NK-92 (cell line): ENCODE results near the gene LIME1.
"Not testable (repeated sequence)": the region's sequence is repeated elsewhere in the genome, so short reads cannot be mapped to it uniquely, and the experiment has no call there.

Experiments used
- DNase-seq: peaks from one replicate; lab custom pipeline; 2025; ENCODE audit not compliant: unreplicated experiment; lab: John Stamatoyannopoulos, UW

The LIME1 gene

DNA sequence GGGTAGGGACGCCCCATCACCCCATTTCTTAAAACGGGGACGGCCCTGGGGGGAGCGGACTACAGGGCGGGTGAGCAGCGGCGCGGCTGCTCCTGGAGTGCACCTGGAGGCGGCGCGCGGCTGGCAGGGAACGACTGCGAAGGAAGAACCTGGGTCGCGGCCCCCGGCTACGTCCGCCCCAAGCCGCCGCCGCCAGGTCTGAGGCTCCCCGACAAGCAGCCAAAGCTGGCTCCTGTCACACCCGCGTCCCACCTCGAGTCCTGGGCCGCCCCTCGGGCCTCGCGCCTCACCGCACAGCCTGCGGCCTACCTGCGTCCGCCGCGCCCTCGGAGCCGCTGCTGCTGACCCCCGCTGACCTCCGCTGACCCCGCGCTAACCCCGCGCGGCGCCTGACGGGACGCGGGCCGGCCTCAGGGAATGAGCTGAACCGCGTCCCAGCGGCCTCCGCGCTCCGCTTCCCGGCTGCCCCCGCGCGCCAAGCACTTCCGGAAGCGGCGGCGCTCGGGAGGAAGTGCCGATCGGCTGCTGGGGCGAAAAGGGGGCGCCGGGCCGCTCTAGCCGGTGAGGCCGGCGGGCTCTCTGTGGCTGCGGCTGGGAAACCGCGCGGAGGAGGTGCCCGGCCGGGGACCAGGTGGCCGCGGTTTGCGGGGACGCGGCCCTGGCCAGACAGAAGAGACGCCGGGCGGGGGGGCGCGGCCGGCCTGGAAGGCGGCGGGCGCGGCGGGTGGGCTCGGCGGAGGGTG, 28.7 kb upstream of the LIME1 start, which contains the start of the genes ARFRP1 and ZGPAT:
TSS of gene ARFRP1 (minus strand) at position 419 of the 743 bp plus-strand sequence. CDS start 885 bp downstream, outside the sequence.
TSS of gene ZGPAT (plus strand) at position 482 of the 743 bp plus-strand sequence. CDS start 542 bp downstream, outside the sequence.
- DNase-seq = no peak

DNA sequence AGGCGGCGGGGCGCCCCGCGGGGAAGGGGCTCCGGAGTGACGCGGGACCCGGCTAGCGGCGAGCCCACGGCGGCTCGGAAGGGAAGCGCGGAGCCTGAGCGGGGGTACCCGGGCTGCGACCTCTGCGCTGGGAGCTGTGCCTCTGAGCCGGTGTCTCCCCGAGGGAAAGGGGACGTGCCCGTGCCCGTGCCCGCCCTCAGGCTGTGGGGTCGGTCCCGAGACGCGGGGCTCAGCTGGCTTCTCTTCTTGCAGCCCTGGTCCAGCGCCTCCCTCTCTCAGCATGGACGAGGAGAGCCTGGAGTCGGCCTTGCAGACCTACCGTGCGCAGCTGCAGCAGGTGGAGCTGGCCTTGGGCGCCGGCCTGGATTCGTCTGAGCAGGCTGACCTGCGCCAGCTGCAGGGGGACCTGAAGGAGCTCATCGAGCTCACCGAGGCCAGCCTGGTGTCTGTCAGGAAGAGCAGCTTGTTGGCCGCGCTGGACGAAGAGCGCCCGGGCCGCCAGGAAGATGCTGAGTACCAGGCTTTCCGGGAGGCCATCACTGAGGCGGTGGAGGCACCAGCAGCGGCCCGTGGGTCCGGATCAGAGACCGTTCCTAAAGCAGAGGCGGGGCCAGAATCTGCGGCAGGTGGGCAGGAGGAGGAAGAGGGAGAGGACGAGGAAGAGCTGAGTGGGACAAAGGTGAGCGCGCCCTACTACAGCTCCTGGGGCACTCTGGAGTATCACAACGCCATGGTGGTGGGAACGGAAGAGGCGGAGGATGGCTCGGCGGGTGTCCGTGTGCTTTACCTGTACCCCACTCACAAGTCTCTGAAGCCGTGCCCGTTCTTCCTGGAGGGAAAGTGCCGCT, 27.9 kb upstream of the LIME1 start:
- no peak for DNase-seq

DNA sequence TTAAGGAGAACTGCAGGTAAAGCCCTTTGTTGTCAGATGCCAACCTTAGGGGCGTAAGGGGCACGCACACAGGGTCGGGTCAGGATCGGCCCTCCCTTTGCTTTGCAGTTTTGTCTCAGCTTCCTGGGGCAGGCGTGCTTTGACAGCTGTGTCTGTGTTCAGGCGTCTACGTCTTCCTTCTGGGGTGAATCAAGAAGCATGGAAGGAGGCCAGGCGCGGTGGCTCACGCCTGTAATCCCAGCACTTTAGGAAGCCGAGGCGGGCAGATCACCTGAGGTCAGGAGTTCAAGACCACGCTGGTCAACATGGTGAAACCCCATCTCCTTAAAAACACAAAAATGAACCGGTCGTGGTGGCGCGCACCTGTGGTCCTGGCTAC, 27.3 kb upstream of the LIME1 start:
- no peak for DNase-seq

DNA sequence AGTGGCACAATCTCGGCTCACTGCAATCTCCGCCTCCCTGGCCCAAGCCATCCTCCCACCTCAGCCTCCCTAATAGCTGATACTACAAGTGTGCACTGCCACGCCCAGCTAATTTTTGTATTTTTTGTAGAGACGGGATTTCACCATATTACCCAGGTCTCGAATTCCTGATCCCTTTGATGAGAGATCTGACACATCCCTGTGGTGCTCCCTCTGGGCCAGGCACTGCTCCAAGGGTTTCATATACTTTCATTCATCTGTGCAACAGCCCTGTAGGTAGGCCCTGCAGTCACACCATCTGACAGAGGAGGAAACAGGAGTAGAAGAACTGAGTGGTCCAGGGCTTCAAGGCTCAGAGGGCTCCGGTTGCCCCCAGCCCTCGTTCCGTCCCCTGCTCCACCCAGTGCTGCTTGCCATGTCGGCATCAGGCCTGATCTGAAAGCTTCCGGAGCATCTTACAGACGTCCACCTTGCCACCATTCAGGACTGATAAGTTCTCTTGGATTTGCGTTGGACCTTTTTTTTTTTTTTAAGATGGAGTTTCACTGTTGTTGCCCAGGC, 25.3 kb upstream of the LIME1 start:
- no peak for DNase-seq

DNA sequence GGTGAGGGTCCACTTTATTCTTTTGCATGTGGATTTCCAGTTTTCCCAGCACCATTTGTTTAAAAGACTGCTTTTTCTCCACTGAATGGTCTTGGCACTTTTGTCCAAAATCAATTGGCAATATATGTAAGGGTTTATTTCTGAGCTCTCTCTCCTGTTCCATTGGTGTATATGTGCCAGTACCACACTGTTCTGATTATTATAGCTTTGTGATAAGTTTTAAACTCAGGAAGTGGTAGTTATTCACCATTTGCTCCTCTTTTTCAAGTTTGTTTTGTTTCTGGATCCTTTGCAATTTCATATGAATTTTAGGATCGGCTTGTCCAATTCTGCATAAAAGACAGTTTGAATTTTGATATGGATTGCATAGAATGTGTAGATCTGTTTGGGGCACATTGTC, 24.3 kb upstream of the LIME1 start:
- DNase-seq = no peak

DNA sequence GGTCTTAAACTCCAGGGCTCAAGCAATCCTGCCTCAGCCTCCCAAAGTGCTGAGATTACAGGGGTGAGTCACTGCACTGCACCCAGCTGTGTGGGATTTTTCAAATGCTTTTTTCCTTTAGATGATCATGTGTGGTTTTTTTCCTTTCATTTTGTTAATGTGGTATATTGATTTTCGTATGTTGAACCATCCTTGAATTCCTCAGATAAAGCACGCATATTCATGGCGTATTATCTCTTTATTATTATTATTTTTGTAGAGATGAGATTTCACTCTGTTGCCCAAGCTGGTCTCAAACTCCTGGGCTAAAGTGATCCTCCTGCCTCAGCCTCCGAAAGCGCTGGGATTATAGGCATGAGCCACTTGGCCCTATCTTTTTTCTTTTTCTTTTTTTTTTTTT, 21.6 kb upstream of the LIME1 start:
- no peak for DNase-seq

DNA sequence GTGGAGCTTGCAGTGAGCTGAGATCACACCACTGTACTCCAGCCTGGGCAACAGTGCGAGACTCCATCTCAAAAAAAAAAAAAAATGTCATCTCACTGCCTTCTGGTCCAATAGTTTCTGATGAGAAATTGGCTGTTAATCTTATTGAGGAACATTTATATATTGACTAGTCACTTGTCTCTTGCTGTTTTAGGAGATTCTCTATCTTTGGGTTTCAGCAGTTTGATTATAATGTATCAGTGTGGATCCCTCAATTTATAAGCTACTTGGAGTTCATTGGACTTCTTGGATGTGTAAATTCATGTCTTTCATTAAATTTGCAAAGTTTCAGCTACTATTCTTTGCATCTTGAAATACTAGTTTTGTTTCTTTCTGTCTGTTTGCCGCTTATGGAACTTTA, 17.5 kb upstream of the LIME1 start:
- no peak for DNase-seq

DNA sequence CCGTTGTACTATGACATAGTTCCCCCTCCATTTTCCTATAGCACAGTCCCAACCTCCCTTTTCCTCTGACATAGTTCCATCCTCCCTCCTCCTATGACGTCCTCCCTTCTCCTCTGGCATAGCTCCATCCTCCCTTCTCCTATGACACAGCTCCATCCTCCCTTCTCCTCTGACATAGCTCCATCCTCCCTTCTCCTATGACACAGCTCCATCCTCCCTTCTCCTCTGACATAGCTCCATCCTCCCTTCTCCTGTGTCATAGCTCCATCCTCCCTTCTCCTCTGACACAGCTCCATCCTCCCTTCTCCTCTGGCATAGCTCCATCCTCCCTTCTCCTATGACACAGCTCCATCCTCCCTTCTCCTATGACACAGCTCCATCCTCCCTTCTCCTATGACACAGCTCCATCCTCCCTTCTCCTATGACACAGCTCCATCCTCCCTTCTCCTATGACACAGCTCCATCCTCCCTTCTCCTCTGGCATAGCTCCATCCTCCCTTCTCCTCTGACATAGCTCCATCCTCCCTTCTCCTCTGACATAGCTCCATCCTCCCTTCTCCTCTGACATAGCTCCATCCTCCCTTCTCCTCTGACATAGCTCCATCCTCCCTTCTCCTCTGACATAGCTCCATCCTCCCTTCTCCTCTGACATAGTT, 13.4 kb upstream of the LIME1 start:
- DNase-seq = not testable (repeated sequence)

DNA sequence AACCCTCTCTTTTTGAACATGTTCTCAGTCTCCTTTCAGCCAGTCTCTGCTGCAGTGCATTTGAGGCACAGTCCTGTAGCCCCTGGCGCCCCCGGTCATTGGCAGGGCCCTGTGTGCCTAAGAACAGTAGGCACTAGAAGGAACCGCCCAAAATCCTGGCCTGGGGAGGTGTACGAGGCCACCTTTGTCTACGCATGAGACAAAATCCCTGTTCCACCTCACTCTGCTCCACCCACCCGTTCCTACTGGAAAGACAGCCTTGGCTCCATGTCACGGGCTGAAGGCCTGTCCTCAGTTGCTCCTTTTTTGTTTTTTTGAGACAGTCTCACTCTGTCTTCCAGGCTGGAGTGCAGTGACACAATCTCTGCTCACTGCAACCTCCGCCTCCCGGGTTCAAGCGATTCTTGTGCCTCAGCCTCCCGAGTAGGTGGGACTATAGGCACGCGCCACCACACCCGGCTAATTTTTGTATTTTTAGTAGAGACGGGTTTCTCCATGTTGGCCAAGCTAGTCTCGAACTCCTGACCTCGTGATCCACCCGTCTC, 6.2 kb upstream of the LIME1 start:
- DNase-seq = not testable (repeated sequence)

DNA sequence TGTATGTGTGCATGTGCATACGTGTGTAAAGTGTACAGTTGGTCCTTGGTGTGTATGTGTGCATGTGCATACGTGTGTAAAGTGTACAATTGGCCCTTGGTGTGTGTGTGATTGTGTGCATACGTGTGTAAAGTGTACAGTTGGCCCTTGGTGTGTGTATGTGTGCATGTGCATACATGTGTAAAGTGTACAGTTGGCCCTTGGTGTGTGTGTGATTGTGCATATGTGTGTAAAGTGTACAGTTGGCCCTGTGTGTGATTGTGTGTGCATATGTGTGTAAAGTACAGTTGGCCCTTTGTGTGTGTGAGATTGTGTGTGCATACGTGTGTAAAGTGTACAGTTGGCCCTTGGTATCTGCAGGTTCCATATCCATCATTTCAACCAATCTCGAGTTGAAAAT, 5.1 kb upstream of the LIME1 start:
- no peak for DNase-seq

DNA sequence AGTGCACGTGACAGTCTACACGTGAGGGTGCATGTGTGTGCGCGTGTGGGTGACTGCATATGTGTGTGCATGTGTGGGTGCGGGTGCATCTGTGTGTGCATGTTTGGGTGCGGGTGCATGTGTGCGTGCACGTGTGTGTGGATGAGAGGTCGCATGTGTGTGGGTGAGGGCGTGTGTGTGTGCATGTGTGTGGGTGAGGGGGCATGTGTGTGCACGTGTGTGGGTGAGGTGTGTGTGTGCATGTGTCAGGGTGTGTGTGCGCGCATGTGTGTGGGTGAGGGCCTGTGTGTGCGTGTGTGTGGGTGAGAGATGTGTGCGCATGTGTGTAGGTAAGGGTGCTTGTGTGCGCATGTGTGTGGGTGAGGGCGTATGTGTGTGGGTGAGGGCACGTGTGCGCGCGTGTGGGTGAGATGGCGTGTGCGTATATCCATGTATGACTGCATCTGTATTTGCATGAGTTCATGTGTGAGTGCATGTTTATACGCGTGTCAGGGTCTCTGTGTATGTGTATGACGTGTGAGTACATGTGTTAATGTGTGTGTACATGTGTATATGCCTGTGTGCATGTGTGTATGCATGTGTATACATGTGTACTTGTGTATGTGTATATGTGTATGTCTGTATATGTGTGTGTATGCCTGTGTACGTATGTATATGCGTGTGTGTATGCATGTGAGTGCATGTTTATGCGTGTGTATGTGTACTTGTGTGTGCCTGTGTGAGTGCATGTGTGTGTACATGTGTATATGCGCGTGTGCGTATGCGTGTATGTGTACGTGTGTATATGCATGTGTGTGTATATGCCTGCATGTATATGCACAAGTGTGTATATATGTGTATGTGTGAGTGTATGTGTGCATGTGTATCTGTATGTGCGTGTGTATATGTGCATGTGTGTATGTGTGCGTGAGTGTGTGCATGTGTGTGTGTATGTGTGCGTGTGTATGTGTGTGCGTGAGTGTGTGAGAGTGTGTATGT, 4.1 kb upstream of the LIME1 start:
- no peak for DNase-seq

DNA sequence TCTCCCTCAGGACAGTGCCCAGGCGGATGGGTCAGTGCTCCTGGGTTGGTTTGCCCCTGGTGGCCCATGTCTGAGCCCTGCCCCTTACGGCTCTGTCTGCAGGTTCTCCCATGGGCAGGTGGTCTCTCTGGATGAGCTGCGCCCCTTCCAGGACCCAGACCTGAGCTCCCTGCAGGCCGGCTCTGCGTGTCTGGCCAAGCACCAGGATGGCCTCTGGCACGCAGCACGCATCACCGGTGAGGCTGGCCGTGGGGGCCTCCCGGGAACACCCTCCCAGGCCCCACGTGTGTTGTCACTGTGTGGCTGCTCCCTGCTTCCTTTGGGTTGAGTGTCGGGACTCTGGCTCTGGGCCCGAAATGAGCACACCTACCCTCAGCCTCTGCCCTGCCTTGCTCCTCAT, 3.3 kb upstream of the LIME1 start:
- no peak for DNase-seq

DNA sequence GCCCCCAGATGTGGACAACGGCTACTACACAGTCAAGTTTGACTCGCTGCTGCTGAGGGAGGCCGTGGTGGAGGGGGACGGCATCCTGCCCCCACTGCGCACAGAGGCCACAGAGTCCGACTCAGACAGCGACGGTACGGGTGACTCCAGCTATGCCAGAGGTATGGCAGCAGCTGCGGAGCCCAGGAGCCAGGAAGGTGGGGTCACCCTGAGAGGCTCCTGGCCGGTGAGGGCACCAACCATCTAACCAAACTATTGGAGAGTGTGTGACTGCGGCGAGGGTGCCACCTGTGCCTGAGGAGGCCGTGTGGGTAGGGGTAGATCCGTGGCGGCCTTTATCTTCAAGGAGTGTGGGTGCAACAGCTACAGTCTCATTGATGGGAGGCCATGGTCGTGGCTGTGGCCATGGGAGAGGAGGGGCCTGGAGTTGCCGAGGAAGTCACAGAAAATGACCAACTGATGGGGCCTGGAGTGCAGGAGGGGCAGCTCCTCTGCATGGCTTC, 2.8 kb upstream of the LIME1 start:
- DNase-seq = no peak

DNA sequence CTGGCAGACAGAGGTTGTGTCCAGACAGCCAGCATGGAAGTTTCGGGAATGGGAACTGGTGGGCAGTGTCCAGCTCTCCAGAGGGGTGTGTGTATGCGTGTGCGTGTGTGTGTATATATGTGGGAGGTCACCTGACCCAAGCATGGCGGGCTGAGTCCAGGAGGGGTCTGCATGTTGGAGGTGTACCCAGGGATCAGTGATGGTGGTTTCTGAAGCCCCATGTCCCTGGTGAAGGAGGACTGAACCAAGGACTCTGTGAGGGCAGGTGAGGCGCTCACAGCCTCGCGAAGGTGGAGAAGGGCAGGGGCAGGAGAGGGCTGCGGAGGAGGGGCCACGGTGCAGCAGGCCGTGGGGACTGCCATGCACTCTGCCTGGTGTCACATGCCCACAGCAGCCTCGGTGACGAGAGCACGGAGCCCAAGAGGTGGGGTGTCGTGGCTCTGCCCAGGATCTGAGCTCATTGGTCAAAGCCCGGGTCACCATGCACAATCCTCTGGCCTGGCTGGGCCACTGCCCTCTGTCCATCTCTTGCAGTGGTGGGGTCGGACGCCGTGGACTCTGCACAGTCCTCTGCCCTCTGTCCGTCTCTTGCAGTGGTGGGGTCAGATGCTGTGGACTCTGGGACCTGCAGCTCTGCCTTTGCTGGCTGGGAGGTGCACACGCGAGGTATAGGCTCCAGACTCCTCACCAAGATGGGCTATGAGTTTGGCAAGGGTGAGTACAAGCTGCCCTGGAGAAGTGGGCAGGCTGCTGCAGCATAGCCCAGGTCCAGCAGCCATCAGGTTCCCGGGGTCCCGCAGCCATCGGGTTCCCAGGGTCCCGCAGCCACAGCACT, 2.1 kb upstream of the LIME1 start:
- no peak for DNase-seq

DNA sequence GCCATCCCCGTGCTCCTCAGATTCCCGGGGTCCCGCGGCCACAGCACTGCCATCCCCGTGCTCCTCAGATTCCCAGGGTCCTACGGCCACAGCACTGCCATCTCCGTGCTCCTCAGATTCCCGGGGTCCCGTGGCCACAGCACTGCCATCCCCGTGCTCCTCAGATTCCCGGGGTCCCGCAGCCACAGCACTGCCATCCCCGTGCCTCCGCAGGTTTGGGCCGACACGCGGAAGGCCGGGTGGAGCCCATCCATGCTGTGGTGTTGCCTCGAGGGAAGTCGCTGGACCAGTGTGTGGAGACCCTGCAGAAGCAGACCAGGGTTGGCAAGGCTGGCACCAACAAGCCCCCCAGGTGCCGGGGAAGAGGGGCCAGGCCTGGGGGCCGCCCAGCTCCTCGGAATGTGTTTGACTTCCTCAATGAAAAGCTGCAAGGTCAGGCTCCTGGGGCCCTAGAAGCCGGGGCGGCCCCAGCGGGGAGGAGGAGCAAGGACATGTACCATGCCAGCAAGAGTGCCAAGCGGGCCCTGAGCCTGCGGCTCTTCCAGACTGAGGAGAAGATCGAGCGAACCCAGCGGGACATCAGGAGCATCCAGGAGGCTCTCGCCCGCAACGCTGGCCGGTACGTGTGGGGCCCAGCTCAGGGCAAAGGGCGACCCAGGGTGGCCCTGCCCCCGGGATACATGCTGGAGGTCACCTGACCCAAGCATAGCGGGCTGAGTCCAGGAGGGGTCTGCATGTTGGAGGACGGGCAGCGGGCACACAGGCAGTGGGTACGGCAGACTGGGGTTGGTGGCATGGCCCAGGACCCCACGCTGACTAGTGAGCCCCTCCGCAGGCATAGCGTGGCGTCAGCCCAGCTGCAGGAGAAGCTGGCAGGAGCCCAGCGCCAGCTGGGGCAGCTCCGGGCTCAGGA, 1.3 kb upstream of the LIME1 start:
- DNase-seq = no peak

DNA sequence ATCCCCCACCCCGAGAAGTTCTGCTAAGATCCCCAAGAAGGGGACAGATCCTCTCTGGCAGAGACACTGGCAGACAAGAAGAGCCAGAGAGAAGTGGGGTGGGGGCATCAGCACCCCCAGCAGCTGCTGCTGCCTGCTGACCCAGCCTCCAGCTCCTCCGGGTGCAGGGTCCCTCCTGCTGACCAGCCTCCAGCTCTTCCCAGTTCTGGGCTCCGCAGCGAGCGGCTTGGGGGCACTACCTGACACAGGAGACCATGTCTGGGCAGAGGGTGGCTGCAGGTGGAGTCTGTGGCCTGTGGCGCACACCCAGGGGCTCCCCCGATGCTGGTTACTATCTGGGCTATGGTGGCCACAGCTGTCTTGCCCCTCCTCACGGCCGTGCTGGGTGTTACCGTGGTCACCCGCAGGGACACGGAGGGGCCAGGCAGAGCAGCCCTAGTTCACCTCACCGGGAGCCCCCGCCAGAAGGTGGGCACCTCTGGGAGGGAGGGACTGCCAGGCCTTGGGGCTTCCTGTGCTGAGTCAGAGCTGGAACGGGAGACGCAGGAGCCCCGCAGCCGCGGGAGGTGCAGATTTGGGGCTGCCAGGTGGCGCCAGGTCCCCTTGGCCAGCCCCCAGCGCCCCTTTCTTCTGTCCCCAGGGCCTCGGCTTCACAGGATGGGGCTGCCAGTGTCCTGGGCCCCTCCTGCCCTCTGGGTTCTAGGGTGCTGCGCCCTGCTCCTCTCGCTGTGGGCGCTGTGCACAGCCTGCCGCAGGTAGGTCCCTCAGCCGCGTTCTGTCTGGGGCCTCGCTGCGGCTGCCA, 630 bp downstream of the LIME1 start:
- no peak for DNase-seq

DNA sequence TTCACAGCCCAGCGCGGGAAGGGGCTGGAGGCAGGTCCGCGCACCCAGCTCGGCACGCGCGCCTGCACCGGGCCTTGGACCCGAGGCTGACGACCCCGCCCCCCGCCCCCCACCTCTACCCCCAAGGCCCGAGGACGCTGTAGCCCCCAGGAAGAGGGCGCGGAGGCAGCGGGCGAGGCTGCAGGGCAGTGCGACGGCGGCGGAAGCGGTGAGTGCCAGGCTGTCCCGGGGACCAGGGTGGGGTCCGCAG, 1.2 kb downstream of the LIME1 start:
- no peak for DNase-seq
